AG04449 (cell line): ENCODE data around the gene ASGR1.
A peak's percentile ranks its signal among the peaks of the same experiment; 100 is the strongest.

ENCODE experiments used
- CTCF ChIA-PET: fragments of 350-600 bp; formaldehyde crosslinking; extraction: SDS; loops from one replicate; lab custom pipeline; 2021; ENCODE audit warnings: antibody characterized with exemption; lab: Yijun Ruan, JAX
- POLR2A ChIA-PET: fragments of 400-600, 350-600 bp; formaldehyde crosslinking; extraction: SDS; loops from one replicate; lab custom pipeline; 2020; ENCODE audit warnings: antibody characterized with exemption, inconsistent platforms; lab: Yijun Ruan, JAX
- DNase-seq: peaks from one replicate; pipeline ENCODE4 v3.0.0-alpha.2; 2010; ENCODE audit warnings: low read depth, low spot score
- H3K4me3 ChIP-seq: 2 replicates; pipeline ENCODE4 v1.5.1; 2011; ENCODE audit warnings: low read depth, mild to moderate bottlenecking, control low read depth, low read length
- TF ChIP-seq, protein P1 (sequence below): IDR thresholded peaks from one replicate; pipeline ENCODE4 v1.5.1; 2011; ENCODE audit warnings: mild to moderate bottlenecking, moderate library complexity, low read length, control low read depth, inconsistent platforms; ENCODE audit not compliant: insufficient read depth; ENCODE audit errors: missing control alignments

The ASGR1 gene

DNA sequence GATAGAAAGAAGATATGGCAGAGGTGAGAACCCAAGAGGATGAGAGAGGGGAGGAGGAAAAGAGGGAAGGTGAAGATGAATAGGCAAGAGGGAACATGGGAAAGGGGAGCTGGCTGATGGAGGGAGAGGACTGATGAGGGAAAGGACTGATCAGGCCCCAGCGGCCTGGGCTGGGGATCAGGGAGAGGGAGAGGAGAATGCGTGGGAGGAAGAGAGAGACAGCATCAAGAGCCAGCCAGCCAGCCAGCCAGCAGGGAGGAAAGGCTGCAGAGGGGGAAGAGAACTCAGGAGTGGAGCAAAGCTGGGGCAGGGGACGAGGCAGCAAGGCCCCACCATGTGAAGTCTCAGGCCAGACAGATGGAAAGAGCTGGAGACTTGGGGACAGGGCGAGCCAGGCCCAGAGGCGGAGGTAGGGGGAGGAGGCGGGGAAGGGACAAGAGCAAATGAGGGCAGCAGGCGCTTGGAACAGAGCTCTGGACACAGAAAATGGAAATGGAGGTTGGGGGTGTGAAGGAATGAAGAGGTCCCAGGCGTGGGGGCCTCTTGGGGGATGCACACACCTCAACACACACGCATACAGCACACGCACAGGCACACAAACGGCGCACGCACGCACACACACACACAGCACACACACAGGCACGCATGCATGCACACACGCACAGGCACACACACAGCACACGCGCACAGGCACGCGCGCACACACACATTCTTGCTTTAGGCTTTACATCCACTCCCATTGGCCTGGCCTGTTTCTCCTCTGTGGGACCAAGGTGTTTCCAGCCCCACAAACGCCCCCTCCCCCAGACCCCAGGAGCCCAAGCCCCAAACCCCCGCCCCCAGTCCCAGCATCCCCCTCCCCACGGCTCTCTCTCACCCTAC is 28.2 kb upstream of the ASGR1 start:
- TF ChIP-seq, protein P1, sequence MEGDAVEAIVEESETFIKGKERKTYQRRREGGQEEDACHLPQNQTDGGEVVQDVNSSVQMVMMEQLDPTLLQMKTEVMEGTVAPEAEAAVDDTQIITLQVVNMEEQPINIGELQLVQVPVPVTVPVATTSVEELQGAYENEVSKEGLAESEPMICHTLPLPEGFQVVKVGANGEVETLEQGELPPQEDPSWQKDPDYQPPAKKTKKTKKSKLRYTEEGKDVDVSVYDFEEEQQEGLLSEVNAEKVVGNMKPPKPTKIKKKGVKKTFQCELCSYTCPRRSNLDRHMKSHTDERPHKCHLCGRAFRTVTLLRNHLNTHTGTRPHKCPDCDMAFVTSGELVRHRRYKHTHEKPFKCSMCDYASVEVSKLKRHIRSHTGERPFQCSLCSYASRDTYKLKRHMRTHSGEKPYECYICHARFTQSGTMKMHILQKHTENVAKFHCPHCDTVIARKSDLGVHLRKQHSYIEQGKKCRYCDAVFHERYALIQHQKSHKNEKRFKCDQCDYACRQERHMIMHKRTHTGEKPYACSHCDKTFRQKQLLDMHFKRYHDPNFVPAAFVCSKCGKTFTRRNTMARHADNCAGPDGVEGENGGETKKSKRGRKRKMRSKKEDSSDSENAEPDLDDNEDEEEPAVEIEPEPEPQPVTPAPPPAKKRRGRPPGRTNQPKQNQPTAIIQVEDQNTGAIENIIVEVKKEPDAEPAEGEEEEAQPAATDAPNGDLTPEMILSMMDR = no peak
- CTCF ChIA-PET = interaction anchor here (1.2 kb wide), 1 partner anchor 162 kb away, joined by 4 read pairs; no protein-coding TSS in a partner anchor

GRCh38 chr17:7205561-7205960 is 26.4 kb upstream of the ASGR1 start:
- peak overlapping the region; percentile 56 for H3K4me3 ChIP-seq
- no peak for DNase-seq
- ChIA-PET CTCF (interaction anchor here (1.2 kb wide), 1 partner anchor 28 kb away, joined by 3 read pairs; no protein-coding TSS in a partner anchor), POLR2A (interaction anchor here (0.8 kb wide), 1 partner anchor 14 kb away, joined by 3 read pairs; the partner anchor contains the start of genes ACADVL and DLG4)
- TF ChIP-seq, protein P1 = no peak

More for the DNA sequence above, 28.2 kb upstream of the ASGR1 start:
- H3K4me3 ChIP-seq = no peak overlapping the region
- POLR2A ChIA-PET = interaction anchor here (0.6 kb wide), 1 partner anchor 52 kb away, joined by 4 read pairs; no protein-coding TSS in a partner anchor
- DNase-seq = no peak

DNA sequence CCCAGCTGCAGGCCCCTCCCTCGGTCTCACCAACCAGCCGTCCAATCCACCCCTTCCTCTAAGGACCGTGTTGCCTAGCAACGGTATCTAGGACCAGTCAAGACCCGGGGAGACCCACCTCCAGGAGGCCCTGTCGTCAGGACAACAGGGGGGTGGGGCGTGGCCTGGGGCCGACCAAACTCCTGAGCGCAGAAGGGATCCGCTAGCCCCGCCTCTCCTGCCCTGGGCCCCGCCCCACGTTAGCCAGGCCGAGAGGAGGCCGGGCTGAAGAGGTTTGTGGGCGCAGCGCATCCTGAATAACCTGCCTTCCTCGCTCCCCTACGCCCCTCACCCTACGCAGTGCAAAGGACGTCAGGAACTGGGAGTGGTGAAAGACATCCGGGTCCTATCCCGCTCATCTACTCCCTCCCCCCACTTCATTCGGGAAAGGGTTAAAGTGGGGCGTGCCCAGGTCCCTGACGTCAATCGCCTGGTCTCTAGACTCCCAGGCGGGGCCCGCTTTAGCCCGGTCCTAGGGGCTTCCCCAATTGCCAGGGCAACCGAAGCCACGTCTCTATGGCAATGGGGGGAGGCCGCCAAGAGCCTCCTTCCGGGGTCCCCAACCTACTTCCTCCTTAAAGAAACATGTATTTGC is 25.8 kb upstream of the ASGR1 start:
- DNase-seq = no peak
- peak overlapping the region; percentile 56 for H3K4me3 ChIP-seq
- POLR2A ChIA-PET = no interaction called here
- TF ChIP-seq, protein P1 = no peak
- CTCF ChIA-PET = interaction anchor here (1.2 kb wide), 1 partner anchor 28 kb away, joined by 3 read pairs; no protein-coding TSS in a partner anchor

DNA sequence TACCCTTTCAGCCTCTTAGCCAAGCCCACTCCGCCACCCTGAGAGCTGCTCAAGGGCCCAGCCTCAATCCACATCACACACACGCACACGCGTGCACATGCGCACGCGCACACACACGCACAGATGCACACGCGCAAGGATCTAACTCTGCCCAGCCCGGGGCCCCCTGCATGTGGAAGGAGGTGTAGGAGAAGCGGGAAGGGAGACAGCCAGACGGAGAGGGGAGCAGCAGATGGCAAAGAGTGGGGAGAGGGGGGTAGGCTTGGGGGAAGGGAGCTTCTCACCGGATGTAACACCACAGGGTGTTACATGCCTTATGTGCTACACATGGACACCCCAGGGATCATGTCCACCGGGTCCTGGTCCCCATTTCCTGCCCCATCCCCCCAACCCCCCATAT is 25.2 kb upstream of the ASGR1 start:
- TF ChIP-seq, protein P1 = no peak
- ChIA-PET CTCF (interaction anchor here (1.6 kb wide), 1 partner anchor 151 kb away, joined by 3 read pairs; no protein-coding TSS in a partner anchor), POLR2A (no interaction called here)
- peak overlapping the region; percentile 56 for H3K4me3 ChIP-seq
- DNase-seq = no peak

- CTCF ChIA-PET = interaction anchor here (0.9 to 2.0 kb wide), 4 partner anchors 16 to 158 kb away, joined by 3 to 11 read pairs (median 3); partner anchors contain the start of genes ACADVL and DLG4
- DNase-seq = no peak
- H3K4me3 ChIP-seq = no peak overlapping the region
- TF ChIP-seq, protein P1 = no peak
- POLR2A ChIA-PET = no interaction called here
Measured at GRCh38 chr17:7203391-7203790, 24.2 kb upstream of the ASGR1 start.
